ENCODE data around the gene PNKD.
A peak's percentile ranks its signal among the peaks of the same experiment; 100 is the strongest.

PNKD gene

DNA sequence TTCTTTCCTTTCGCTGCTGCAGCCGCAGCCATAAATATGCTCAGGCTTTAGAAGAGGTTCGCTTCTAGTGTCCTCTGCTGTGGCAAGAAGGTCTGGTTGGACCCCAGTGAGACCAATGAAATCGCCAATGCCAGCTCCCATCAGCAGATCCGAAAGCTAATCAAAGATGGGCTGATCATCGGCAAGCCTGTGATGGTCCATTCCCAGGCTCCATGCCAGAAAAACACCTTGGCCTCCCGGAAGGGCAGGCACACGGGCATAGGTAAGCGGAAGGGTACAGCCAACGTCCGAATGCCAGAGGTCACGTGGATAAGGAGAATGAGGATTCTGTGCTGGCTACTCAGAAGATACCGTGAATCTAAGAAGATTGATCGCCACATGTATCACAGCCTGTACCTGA is 83.7 kb downstream of the PNKD start:
- Histone ChIP-seq H3K9me3 (ENCODE audit: control insufficient read depth, low read length) (no peaks in the 10 kb centered on the region), H3K4me3 (ENCODE audit: low read length) (no peak overlapping the region), H3K36me3 (ENCODE audit: control insufficient read depth, insufficient read depth, low read length) (no peaks in the 10 kb centered on the region), H3K9ac (ENCODE audit: low read length) (no peak overlapping the region), H3K27me3 (ENCODE audit: control insufficient read depth, insufficient read depth, low read length) (no peaks in the 10 kb centered on the region), H3K4me1 (ENCODE audit: control insufficient read depth, insufficient read depth, low read length) (peaks cover 17% of the 10 kb centered on the region)

DNA sequence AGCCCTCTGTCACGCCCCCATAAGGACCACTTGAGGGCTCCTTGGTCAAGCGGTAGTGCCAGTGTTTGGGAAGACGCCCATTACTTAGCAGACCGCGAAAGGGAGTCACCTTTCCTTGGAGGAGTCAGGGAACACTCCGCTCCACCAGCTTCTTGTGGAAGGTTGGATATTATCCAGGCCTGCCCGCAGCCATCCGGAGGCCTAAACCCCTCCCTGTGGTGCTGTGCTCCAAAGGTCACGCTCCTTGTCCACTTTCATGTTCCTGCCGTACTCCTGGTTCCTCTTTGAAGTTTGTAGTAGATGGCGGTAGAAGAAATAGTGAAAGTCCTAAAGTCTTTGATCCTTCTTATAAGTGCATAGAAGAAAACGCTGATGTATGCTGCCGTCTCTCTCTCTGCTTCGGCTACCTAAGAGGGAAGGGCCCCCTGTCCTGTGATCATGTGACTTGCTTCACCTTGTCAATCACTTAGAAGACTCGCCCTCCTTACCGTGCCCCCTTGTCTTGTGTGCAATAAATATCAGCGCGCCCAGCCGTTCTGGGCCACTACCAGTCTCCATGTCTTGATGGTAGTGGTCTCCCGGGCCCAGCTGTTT is 84.6 kb downstream of the PNKD start:
- no peaks in the 10 kb centered on the region for H3K27me3 ChIP-seq (ENCODE audit: control insufficient read depth, insufficient read depth, low read length)
- H3K9ac ChIP-seq (ENCODE audit: low read length), result no peak overlapping the region
- H3K36me3 ChIP-seq (ENCODE audit: control insufficient read depth, insufficient read depth, low read length), result no peaks in the 10 kb centered on the region
- H3K4me1 ChIP-seq (ENCODE audit: control insufficient read depth, insufficient read depth, low read length), result peaks cover 17% of the 10 kb centered on the region
- H3K4me3 ChIP-seq (ENCODE audit: low read length), result no peak overlapping the region
- no peaks in the 10 kb centered on the region for H3K9me3 ChIP-seq (ENCODE audit: control insufficient read depth, low read length)

DNA sequence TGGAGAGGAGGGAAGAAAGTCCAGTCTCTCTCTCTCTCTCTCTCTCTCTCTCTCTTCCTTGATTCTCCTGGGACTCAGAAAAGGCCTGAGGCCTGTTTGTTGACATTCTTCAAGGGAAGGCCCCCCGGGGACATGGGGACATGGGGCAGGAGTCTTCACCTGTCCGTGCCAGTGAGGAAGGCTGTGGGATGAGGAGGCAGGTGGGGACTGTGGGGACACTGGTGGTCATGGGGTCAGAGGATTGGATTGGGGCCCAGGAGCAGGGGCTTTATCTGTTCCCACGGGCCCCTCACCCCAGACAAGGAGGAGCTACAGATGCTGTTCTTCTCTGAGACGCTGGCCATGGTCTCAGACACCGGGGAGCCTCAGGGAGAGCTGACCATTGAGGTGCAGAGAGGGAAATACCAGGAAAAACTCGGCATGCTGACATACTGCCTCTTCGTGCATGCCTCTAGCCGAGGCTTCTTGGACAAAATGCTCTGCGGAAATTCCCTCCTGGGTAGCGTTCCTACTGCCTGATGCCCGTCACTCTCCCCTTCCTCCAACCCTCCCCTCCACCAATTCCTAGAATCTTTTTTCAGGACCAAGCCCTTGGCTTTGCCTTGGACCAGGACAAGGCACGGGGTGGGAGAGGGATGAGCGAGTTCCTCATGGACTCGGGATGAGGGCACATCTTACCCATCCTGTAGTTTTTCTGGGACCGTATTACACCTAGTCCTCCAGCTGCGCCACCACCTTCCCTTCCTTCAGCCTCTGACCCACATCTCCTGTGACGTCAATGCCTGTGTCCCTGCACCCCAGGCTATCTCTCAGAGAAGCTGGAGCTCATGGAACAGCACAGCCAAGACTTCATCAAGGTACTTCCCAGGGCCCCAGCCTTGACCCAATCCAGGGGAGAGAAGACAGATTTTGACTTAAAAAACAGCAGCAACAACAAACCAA is 87.2 kb downstream of the PNKD start:
- H3K4me1 ChIP-seq (ENCODE audit: control insufficient read depth, insufficient read depth, low read length), result peaks cover 17% of the 10 kb centered on the region
- peak overlapping the region; percentile 69 for H3K9ac ChIP-seq (ENCODE audit: low read length)
- no peaks in the 10 kb centered on the region for H3K27me3 ChIP-seq (ENCODE audit: control insufficient read depth, insufficient read depth, low read length)
- H3K9me3 ChIP-seq (ENCODE audit: control insufficient read depth, low read length), result no peaks in the 10 kb centered on the region
- H3K4me3 ChIP-seq (ENCODE audit: low read length), result no peak overlapping the region
- no peaks in the 10 kb centered on the region for H3K36me3 ChIP-seq (ENCODE audit: control insufficient read depth, insufficient read depth, low read length)

DNA sequence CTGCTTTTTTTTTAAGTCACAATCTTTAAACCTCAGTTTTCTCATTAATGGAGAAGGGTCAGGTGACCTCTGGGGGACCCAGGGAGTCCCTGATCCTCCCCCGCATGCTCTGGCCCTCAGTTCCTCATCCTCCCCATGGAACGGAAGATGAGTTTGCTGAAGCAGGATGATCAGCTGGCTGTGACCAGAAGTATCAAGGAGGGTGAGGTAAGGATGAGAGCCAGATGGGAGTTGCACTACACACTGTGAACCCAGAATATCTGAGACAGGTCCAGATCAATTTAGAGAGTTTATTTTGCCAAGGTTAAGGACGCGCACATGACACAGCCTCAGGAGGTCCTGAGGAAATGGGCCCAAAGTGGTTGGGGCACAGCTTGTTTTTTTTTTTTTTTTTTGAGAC is 90.1 kb downstream of the PNKD start:
- Histone ChIP-seq H3K4me3 (ENCODE audit: low read length) (no peak overlapping the region), H3K27me3 (ENCODE audit: control insufficient read depth, insufficient read depth, low read length) (no peaks in the 10 kb centered on the region), H3K9me3 (ENCODE audit: control insufficient read depth, low read length) (no peaks in the 10 kb centered on the region), H3K9ac (ENCODE audit: low read length) (no peak overlapping the region), H3K36me3 (ENCODE audit: control insufficient read depth, insufficient read depth, low read length) (no peaks in the 10 kb centered on the region), H3K4me1 (ENCODE audit: control insufficient read depth, insufficient read depth, low read length) (peaks cover 13% of the 10 kb centered on the region)

DNA sequence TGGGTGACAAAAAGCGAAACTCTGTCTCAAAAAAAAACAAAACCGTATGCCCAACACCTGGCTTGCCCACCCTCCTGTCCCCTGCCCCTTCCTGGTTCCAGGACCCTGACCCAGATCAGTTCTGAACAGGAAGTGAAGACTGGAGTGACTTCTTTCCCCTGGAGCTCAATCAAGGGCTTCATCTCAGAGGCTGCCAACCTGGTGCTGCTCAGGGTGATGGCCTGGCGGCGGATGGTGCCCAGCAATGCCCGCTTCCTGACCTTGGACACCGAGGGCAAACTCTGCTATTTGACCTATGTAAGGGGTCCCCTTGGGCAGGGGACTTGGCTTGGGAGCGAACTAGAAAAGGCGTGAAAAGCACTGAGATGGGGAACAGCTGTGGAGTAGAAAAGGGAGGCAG is 92.3 kb downstream of the PNKD start:
- Histone ChIP-seq H3K9me3 (ENCODE audit: control insufficient read depth, low read length) (no peaks in the 10 kb centered on the region), H3K4me1 (ENCODE audit: control insufficient read depth, insufficient read depth, low read length) (peaks cover 6% of the 10 kb centered on the region), H3K27me3 (ENCODE audit: control insufficient read depth, insufficient read depth, low read length) (no peaks in the 10 kb centered on the region), H3K36me3 (ENCODE audit: control insufficient read depth, insufficient read depth, low read length) (no peaks in the 10 kb centered on the region), H3K9ac (ENCODE audit: low read length) (no peak overlapping the region), H3K4me3 (ENCODE audit: low read length) (no peak overlapping the region)

DNA sequence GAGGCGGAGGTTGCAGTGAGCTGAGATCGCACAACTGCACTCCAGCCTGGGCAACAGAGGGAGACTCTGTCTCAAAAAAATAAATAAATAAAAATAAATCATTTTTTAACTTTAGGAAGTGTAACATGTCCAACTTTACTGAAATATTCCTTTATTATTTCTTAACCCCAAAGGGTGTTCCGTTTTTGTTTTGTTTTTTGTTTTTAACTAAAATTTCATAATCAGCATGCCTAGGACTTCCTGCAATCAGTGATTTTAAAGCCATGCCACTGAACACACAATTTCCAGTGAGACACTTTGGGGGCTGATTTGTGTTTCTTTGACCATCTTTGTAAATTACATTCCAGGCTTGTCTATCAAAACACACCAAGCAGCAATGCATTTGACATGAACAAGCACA is 93.4 kb downstream of the PNKD start:
- H3K27me3 ChIP-seq (ENCODE audit: control insufficient read depth, insufficient read depth, low read length), result no peaks in the 10 kb centered on the region
- no peak overlapping the region for H3K4me3 ChIP-seq (ENCODE audit: low read length)
- no peaks in the 10 kb centered on the region for H3K36me3 ChIP-seq (ENCODE audit: control insufficient read depth, insufficient read depth, low read length)
- no peaks in the 10 kb centered on the region for H3K9me3 ChIP-seq (ENCODE audit: control insufficient read depth, low read length)
- H3K9ac ChIP-seq (ENCODE audit: low read length), result no peak overlapping the region
- peaks cover 6% of the 10 kb centered on the region for H3K4me1 ChIP-seq (ENCODE audit: control insufficient read depth, insufficient read depth, low read length)

DNA sequence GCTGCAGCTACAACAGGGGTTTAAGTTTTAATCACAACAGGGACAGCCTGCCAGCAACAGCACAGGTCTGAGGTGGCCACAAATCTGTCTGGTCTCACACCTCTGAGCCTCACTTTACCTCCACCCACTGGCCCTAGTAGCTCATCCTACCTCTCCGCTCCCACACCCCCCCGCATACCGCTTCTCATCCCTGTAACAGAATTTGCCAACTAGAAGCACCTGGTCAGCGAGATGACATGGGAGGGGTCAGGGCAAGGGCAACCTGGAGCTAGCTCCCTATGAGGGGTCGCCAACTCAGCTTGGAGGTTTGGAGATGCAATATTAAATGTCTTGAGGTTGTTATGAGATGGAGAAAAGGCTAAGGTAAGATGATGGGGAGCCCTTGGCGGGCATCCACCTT is 93.9 kb downstream of the PNKD start:
- Histone ChIP-seq H3K36me3 (ENCODE audit: control insufficient read depth, insufficient read depth, low read length) (no peaks in the 10 kb centered on the region), H3K4me3 (ENCODE audit: low read length) (no peak overlapping the region), H3K4me1 (ENCODE audit: control insufficient read depth, insufficient read depth, low read length) (peaks cover 6% of the 10 kb centered on the region), H3K9me3 (ENCODE audit: control insufficient read depth, low read length) (no peaks in the 10 kb centered on the region), H3K27me3 (ENCODE audit: control insufficient read depth, insufficient read depth, low read length) (no peaks in the 10 kb centered on the region), H3K9ac (ENCODE audit: low read length) (no peak overlapping the region)

DNA sequence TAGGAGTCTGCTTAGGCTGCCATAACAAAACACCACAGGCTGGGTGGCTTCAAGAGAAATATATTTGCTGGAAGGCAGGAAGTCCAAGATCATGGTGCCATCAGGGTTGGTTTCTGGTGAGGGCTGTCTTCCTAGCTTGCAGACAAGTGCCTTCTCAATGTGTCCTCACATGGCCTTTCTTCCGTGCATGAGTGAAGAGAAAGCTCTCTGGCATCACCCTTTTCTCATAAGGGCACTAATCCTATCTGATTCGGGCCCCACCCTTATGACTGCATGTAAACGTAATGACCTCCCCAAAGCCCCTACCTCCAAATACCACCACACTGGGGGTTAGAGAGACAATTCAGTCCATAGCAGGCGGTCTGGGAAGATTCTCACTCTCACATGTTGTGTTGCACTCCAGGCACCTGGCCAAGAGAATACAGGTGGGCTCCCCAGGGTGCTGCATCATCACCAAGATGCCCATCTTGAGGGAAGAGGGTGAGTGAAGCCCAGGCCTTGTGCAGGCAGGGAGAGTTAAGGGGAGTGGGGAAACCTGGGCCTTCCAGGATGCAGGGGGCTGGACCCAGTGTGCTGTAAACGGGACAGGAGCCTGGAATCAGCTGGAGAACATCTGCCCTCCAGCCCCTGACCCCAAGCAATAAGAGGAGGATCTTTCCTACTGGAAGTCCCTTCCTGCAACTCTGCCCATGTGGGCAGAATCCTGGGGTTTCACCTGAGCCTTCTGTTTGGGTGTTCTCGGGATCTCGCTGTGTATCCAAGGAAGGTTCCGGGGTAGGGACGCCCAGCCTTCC is 96.5 kb downstream of the PNKD start:
- Histone ChIP-seq H3K9ac (ENCODE audit: low read length) (peak overlapping the region; percentile 97), H3K4me3 (ENCODE audit: low read length) (peak overlapping the region; percentile 58), H3K4me1 (ENCODE audit: control insufficient read depth, insufficient read depth, low read length) (peaks cover 6% of the 10 kb centered on the region), H3K27me3 (ENCODE audit: control insufficient read depth, insufficient read depth, low read length) (no peaks in the 10 kb centered on the region), H3K36me3 (ENCODE audit: control insufficient read depth, insufficient read depth, low read length) (no peaks in the 10 kb centered on the region), H3K9me3 (ENCODE audit: control insufficient read depth, low read length) (no peaks in the 10 kb centered on the region)

DNA sequence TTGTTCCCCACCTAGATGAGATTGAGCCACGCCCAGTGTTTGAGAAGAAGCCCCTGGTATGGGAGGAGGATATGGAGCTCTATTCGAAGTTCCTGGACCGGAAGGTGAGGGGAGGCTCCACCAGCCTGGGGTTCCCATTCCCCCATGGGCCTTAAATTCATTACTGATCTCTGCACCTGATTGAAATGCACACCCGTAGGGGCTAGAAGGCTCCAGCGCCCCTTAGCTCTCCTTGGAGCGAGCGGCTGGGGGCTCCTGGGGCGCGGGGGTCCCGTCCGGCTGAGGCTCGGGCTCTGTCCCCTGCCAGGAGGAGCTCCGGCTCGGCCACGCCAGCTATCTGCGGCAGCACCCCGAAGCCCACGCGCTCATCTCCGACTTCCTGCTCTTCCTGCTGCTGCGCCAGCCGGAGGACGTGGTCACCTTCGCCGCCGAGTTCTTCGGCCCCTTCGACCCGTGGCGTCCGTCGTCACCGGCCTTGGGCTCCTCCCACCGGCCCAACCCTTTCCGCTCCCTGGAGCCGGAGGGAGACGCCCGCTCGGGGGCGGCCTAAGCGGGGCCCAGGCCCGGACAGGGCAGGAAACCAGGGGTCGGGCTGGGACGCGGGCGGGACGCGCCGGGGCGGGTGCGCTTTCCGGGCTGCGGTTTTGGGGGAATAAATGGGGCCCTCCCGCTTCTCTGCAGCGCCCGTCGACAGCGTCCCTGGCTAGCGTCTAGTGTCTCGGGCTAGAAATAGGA is 97.3 kb downstream of the PNKD start:
- peaks cover 6% of the 10 kb centered on the region for H3K4me1 ChIP-seq (ENCODE audit: control insufficient read depth, insufficient read depth, low read length)
- no peaks in the 10 kb centered on the region for H3K27me3 ChIP-seq (ENCODE audit: control insufficient read depth, insufficient read depth, low read length)
- H3K9me3 ChIP-seq (ENCODE audit: control insufficient read depth, low read length), result no peaks in the 10 kb centered on the region
- H3K4me3 ChIP-seq (ENCODE audit: low read length), result peak overlapping the region; percentile 58
- H3K9ac ChIP-seq (ENCODE audit: low read length), result peak overlapping the region; percentile 97
- H3K36me3 ChIP-seq (ENCODE audit: control insufficient read depth, insufficient read depth, low read length), result no peaks in the 10 kb centered on the region

DNA sequence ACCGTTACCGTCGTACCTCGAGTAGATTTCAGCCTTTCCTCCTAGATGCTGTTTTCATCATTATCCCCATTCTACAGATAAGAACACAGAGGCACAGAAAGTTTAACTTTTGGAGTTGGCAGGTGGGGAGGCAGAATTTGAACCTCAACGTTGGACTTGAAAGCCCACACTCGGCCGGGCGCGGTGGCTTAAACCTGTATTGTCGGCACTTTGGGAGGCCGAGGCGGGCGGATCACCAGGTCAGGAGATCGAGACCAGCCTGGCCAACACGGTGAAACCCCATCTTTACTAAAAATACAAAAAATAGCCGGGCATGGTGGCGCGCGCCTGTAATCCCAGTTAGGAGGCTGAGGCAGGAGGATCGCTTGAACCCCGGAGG is 97.8 kb downstream of the PNKD start:
- Histone ChIP-seq H3K4me1 (ENCODE audit: control insufficient read depth, insufficient read depth, low read length) (peaks cover 6% of the 10 kb centered on the region), H3K9me3 (ENCODE audit: control insufficient read depth, low read length) (no peaks in the 10 kb centered on the region), H3K36me3 (ENCODE audit: control insufficient read depth, insufficient read depth, low read length) (no peaks in the 10 kb centered on the region), H3K27me3 (ENCODE audit: control insufficient read depth, insufficient read depth, low read length) (no peaks in the 10 kb centered on the region), H3K4me3 (ENCODE audit: low read length) (peak overlapping the region; percentile 58), H3K9ac (ENCODE audit: low read length) (peak overlapping the region; percentile 97)

DNA sequence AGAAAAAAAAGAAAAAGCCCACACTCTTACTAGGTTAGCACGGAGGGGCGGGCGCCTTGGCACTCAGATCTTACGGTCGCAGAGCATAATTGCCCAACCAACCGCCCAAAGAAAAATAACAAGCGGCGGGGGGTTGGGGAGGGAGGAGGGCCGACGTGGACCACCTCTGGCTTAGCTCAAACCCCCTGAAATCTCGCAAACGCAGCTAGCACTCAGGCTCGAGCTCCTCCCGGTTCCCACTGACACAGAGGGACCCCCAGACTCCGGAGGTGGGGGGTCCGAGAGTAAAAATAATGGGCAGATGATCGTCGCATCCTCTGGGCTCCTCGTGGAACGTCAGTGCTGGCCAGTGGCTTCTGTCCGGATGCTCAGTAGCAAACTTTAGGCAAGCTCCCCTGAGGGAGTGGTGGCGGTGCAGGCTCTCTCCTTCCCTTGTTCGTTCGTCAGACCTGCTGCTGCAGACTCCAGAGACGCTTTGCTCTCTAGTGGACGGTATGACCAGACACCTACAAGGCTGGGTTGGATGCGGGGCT is 98.4 kb downstream of the PNKD start:
- H3K4me3 ChIP-seq (ENCODE audit: low read length), result no peak overlapping the region
- peaks cover 6% of the 10 kb centered on the region for H3K4me1 ChIP-seq (ENCODE audit: control insufficient read depth, insufficient read depth, low read length)
- H3K9me3 ChIP-seq (ENCODE audit: control insufficient read depth, low read length), result no peaks in the 10 kb centered on the region
- no peak overlapping the region for H3K9ac ChIP-seq (ENCODE audit: low read length)
- no peaks in the 10 kb centered on the region for H3K36me3 ChIP-seq (ENCODE audit: control insufficient read depth, insufficient read depth, low read length)
- H3K27me3 ChIP-seq (ENCODE audit: control insufficient read depth, insufficient read depth, low read length), result no peaks in the 10 kb centered on the region

All from mucosa of stomach (tissue), 1 donor.